ENCODE data around the gene SNX6.
"Not testable (repeated sequence)": the region's sequence is repeated elsewhere in the genome, so short reads cannot be mapped to it uniquely, and the experiment has no call there.

The SNX6 gene

GRCh38 chr14:34521071-34521470 is 108.9 kb downstream of the SNX6 start:
- not testable (repeated sequence) for DNase-seq (ENCODE audit: low spot score)

DNA sequence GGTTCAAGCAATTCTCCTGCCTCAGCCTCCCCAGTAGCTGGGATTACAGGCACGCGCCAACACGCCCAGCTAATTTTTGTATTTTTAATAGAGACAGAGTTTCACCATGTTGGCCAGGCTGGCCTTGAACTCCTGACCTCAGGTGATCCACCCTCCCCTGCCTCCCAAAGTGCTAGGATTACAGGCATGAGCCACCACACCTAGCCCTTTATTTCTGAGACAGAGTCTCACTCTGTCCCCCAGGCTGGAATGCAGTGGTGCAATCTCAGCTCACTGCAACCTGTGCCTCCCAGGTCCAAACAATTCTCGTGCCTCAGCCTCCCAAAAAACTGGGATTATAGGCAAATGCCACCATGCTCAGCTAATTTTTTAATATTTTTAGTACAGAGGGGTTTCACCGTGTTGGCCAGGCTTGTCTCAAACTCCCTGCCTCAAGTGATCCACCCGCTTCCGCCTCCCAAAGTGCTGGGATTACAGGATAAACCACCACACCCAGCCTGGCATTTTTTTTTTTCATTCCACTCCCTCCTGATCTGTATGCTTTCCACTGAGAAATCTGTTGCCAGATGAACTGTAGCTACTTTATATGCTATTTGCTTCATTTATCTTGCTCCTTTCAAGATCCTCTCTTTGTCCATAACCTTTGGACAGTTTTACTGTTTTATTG is 109.5 kb downstream of the SNX6 start:
- DNase-seq (ENCODE audit: low spot score), result not testable (repeated sequence)

All from left forelimb (tissue), 1 donor.